ENCODE results near the gene C11orf21.
"Not testable (repeated sequence)": the region's sequence is repeated elsewhere in the genome, so short reads cannot be mapped to it uniquely, and the experiment has no call there.

The C11orf21 gene

GRCh38 chr11:2343502-2343901 is 41.8 kb upstream of the C11orf21 start:
- TF ChIP-seq POLR2AphosphoS5 (IDR thresholded peaks at IDR 0.05; ENCODE audit: low read depth) (no peak), SPI1 (IDR thresholded peaks at IDR 0.05; ENCODE audit: borderline replicate concordance, low read depth) (no peak), CTCF (IDR thresholded peaks at IDR 0.05; ENCODE audit: insufficient read depth, low read length) (no peak)
- H3K27me3 ChIP-seq (ENCODE audit: insufficient read depth, poor library complexity, severe bottlenecking), result peaks cover under 1% of the 10 kb centered on the region
- no peak overlapping the region for H3K4me3 ChIP-seq (replicated peaks; ENCODE audit: insufficient read depth, low read length)
- DNase-seq (ENCODE audit: low read depth in 1 of 2, low spot score in 1 of 2), result no peak
- H3K27ac ChIP-seq (replicated peaks), result no peak overlapping the region

GRCh38 chr11:2342981-2343380 is 41.3 kb upstream of the C11orf21 start:
- no peak for TF ChIP-seq CTCF (IDR thresholded peaks at IDR 0.05; ENCODE audit: insufficient read depth, low read length)
- no peak for TF ChIP-seq SPI1 (IDR thresholded peaks at IDR 0.05; ENCODE audit: borderline replicate concordance, low read depth)
- no peak for TF ChIP-seq REST (IDR thresholded peaks at IDR 0.05; ENCODE audit: insufficient replicate concordance, low read depth)
- TF ChIP-seq GABPA (IDR thresholded peaks at IDR 0.05; ENCODE audit: low read depth), result no peak
- no peak for TF ChIP-seq POLR2AphosphoS5 (IDR thresholded peaks at IDR 0.05; ENCODE audit: low read depth)
- no peak for DNase-seq (ENCODE audit: low read depth in 1 of 2, low spot score in 1 of 2)
- H3K4me3 ChIP-seq (replicated peaks; ENCODE audit: insufficient read depth, low read length), result no peak overlapping the region
- no peak overlapping the region for H3K27ac ChIP-seq (replicated peaks)
- H3K27me3 ChIP-seq (ENCODE audit: insufficient read depth, poor library complexity, severe bottlenecking), result peaks cover 3% of the 10 kb centered on the region

GRCh38 chr11:2342557-2342956 is 40.8 kb upstream of the C11orf21 start:
- DNase-seq (ENCODE audit: low read depth in 1 of 2, low spot score in 1 of 2), result no peak
- Histone ChIP-seq H3K27me3 (ENCODE audit: insufficient read depth, poor library complexity, severe bottlenecking) (peaks cover 5% of the 10 kb centered on the region), H3K27ac (replicated peaks) (no peak overlapping the region), H3K4me3 (replicated peaks; ENCODE audit: insufficient read depth, low read length) (no peak overlapping the region)
- TF ChIP-seq CTCF (IDR thresholded peaks at IDR 0.05; ENCODE audit: insufficient read depth, low read length) (no peak), GABPA (IDR thresholded peaks at IDR 0.05; ENCODE audit: low read depth) (no peak), POLR2AphosphoS5 (IDR thresholded peaks at IDR 0.05; ENCODE audit: low read depth) (no peak), REST (IDR thresholded peaks at IDR 0.05; ENCODE audit: insufficient replicate concordance, low read depth) (no peak)

GRCh38 chr11:2338760-2339159 is 37.0 kb upstream of the C11orf21 start:
- not testable (repeated sequence) for H3K27ac ChIP-seq (replicated peaks); H3K4me3 ChIP-seq (replicated peaks; ENCODE audit: insufficient read depth, low read length); DNase-seq (ENCODE audit: low read depth in 1 of 2, low spot score in 1 of 2); H3K27me3 ChIP-seq (ENCODE audit: insufficient read depth, poor library complexity, severe bottlenecking)

GRCh38 chr11:2335286-2335685 is 33.6 kb upstream of the C11orf21 start:
- not testable (repeated sequence) for H3K27ac ChIP-seq (replicated peaks); H3K4me3 ChIP-seq (replicated peaks; ENCODE audit: insufficient read depth, low read length); H3K27me3 ChIP-seq (ENCODE audit: insufficient read depth, poor library complexity, severe bottlenecking); DNase-seq (ENCODE audit: low read depth in 1 of 2, low spot score in 1 of 2)

GRCh38 chr11:2333486-2334205 is 31.9 kb upstream of the C11orf21 start:
- DNase-seq (ENCODE audit: low read depth in 1 of 2, low spot score in 1 of 2); H3K27me3 ChIP-seq (ENCODE audit: insufficient read depth, poor library complexity, severe bottlenecking); H3K27ac ChIP-seq (replicated peaks); H3K4me3 ChIP-seq (replicated peaks; ENCODE audit: insufficient read depth, low read length): not testable (repeated sequence)

- H3K4me3 ChIP-seq (replicated peaks; ENCODE audit: insufficient read depth, low read length); DNase-seq (ENCODE audit: low read depth in 1 of 2, low spot score in 1 of 2); H3K27me3 ChIP-seq (ENCODE audit: insufficient read depth, poor library complexity, severe bottlenecking); H3K27ac ChIP-seq (replicated peaks): not testable (repeated sequence)
These were observed 30.9 kb upstream of the C11orf21 start for GRCh38 chr11:2332569-2332968.
